Measurements from ENCODE around the gene GOLGA6C. TPM values are rescaled to one million over a fixed set of nuclear protein-coding genes. Genes with fewer than 3 reads are reported as not detected.
"Not testable (repeated sequence)": the region's sequence is repeated elsewhere in the genome, so short reads cannot be mapped to it uniquely, and the experiment has no call there.

The GOLGA6C gene
- total and polyA plus RNA-seq, 4 donors = 0.08 TPM; not detected in 3

- H3K4me1 ChIP-seq (ENCODE audit: control insufficient read depth in 4 of 4, insufficient read depth in 4 of 4, low read length in 3 of 4); H3K9me3 ChIP-seq (ENCODE audit: control insufficient read depth in 4 of 4, low read length in 3 of 4); H3K36me3 ChIP-seq (ENCODE audit: control insufficient read depth in 4 of 4, insufficient read depth in 3 of 4, low read depth in 1 of 4, low read length in 3 of 4); H3K4me3 ChIP-seq (ENCODE audit: low read depth in 1 of 3, low read length in 3 of 3); H3K27me3 ChIP-seq (ENCODE audit: control insufficient read depth in 4 of 4, insufficient read depth in 4 of 4, low read length in 3 of 4); H3K27ac ChIP-seq (ENCODE audit: low read depth in 1 of 2, low read length in 2 of 2); H3K9ac ChIP-seq (ENCODE audit: low read depth in 1 of 2, low read length in 2 of 2); DNase-seq (ENCODE audit: low spot score): not testable (repeated sequence)
- TF ChIP-seq CTCF (IDR thresholded peaks at IDR 0.05; ENCODE audit: low read depth, low read length, missing input control) (peak; percentile 27), RAD21 (IDR thresholded peaks at IDR 0.05) (peak; percentile 42 to 56)
- 19% methylated on average over 6 of the region's 6 CpGs for WGBS
Measured at GRCh38 chr15:75299311-75299688, 41.2 kb downstream of the GOLGA6C start.

GRCh38 chr15:75300026-75300425 lies 41.9 kb downstream of the GOLGA6C start:
- H3K4me3 ChIP-seq (ENCODE audit: low read depth in 1 of 3, low read length in 3 of 3); H3K27me3 ChIP-seq (ENCODE audit: control insufficient read depth in 4 of 4, insufficient read depth in 4 of 4, low read length in 3 of 4); H3K36me3 ChIP-seq (ENCODE audit: control insufficient read depth in 4 of 4, insufficient read depth in 3 of 4, low read depth in 1 of 4, low read length in 3 of 4); H3K27ac ChIP-seq (ENCODE audit: low read depth in 1 of 2, low read length in 2 of 2); DNase-seq (ENCODE audit: low spot score); H3K9ac ChIP-seq (ENCODE audit: low read depth in 1 of 2, low read length in 2 of 2); H3K4me1 ChIP-seq (ENCODE audit: control insufficient read depth in 4 of 4, insufficient read depth in 4 of 4, low read length in 3 of 4); H3K9me3 ChIP-seq (ENCODE audit: control insufficient read depth in 4 of 4, low read length in 3 of 4): not testable (repeated sequence)
- 72% methylated on average over 6 of the region's 6 CpGs for WGBS

GRCh38 chr15:75302318-75302717 lies 44.2 kb downstream of the GOLGA6C start:
- H3K27me3 ChIP-seq (ENCODE audit: control insufficient read depth in 4 of 4, insufficient read depth in 4 of 4, low read length in 3 of 4) = no peaks in the 10 kb centered on the region
- H3K4me3 ChIP-seq (ENCODE audit: low read depth in 1 of 3, low read length in 3 of 3) = no peak overlapping the region
- 91% methylated on average over 9 of the region's 9 CpGs for WGBS
- no peaks in the 10 kb centered on the region for H3K4me1 ChIP-seq (ENCODE audit: control insufficient read depth in 4 of 4, insufficient read depth in 4 of 4, low read length in 3 of 4)
- DNase-seq (ENCODE audit: low spot score) = no peak
- H3K36me3 ChIP-seq (ENCODE audit: control insufficient read depth in 4 of 4, insufficient read depth in 3 of 4, low read depth in 1 of 4, low read length in 3 of 4) = no peaks in the 10 kb centered on the region
- no peak overlapping the region for H3K27ac ChIP-seq (ENCODE audit: low read depth in 1 of 2, low read length in 2 of 2)
- H3K9ac ChIP-seq (ENCODE audit: low read depth in 1 of 2, low read length in 2 of 2) = no peak overlapping the region
- no peak for TF ChIP-seq CTCF (IDR thresholded peaks at IDR 0.05; ENCODE audit: low read depth, low read length, missing input control)
- TF ChIP-seq FOXA2 (IDR thresholded peaks at IDR 0.05) = no peak
- no peak for TF ChIP-seq ZBTB33 (IDR thresholded peaks at IDR 0.05)
- no peak for TF ChIP-seq FOXA1 (IDR thresholded peaks at IDR 0.05)
- TF ChIP-seq HNF4G (IDR thresholded peaks at IDR 0.05) = no peak
- no peak for TF ChIP-seq YY1 (IDR thresholded peaks at IDR 0.05)
- TF ChIP-seq RXRA (IDR thresholded peaks at IDR 0.05) = no peak
- no peak for TF ChIP-seq RAD21 (IDR thresholded peaks at IDR 0.05)
- no peak for TF ChIP-seq JUND (IDR thresholded peaks at IDR 0.05)
- TF ChIP-seq TAF1 (conservative IDR thresholded peaks at IDR 0.05) = no peak
- TF ChIP-seq REST (IDR thresholded peaks at IDR 0.05) = no peak
- no peak for TF ChIP-seq ATF3 (IDR thresholded peaks at IDR 0.05)
- TF ChIP-seq HNF4A (conservative IDR thresholded peaks at IDR 0.05) = no peak
- TF ChIP-seq SP1 (IDR thresholded peaks at IDR 0.05) = no peak
- TF ChIP-seq NR2F2 (IDR thresholded peaks at IDR 0.05) = no peak
- TF ChIP-seq GABPA (IDR thresholded peaks at IDR 0.05 in 1 of 2, conservative IDR thresholded peaks at IDR 0.05 in 1 of 2) = no peak
- no peak for TF ChIP-seq EGR1 (IDR thresholded peaks at IDR 0.05; ENCODE audit: low read depth in 2 of 2)
- no peak for TF ChIP-seq MAX (IDR thresholded peaks at IDR 0.05)
- H3K9me3 ChIP-seq (ENCODE audit: control insufficient read depth in 4 of 4, low read length in 3 of 4) = no peaks in the 10 kb centered on the region

All from liver (tissue), 9 donors.